ENCODE results near the gene RBPJ.
A peak's percentile ranks its signal among the peaks of the same experiment; 100 is the strongest.

The RBPJ gene

DNA sequence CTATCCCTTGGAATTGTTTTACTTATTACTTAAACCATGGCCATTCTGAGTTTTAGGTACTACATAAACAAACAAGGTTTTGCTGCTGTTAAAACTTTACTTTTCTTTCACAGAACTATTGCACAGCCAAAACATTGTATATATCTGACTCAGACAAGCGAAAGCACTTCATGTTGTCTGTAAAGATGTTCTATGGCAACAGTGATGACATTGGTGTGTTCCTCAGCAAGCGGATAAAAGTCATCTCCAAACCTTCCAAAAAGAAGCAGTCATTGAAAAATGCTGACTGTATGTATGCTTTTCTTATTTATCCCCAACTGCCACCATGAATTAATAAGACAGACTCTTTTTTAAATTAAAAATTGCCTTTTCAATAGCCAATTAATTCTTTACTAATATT lies 99.6 kb downstream of the RBPJ start:
- no peak for DNase-seq (ENCODE audit: low spot score)

DNA sequence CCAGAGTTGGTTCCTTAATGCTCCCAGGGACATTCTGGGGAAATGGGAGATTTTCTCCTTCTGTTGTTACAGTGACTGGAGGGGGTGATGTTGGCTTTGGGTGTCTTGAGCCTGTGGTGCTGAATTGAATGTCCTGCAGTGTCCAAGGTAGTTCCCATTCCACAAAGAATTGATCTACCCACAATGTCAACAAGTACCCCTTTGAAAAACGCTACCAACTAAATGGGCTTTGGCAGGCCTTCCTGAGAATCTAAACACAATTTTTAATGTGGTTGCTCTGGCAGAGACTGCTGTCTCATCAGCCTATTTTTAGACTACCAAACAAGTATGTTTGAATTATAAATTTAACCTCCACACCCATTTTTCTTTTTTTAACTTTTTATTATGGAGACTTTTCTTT lies 100.1 kb downstream of the RBPJ start:
- DNase-seq (ENCODE audit: low spot score): no peak

DNA sequence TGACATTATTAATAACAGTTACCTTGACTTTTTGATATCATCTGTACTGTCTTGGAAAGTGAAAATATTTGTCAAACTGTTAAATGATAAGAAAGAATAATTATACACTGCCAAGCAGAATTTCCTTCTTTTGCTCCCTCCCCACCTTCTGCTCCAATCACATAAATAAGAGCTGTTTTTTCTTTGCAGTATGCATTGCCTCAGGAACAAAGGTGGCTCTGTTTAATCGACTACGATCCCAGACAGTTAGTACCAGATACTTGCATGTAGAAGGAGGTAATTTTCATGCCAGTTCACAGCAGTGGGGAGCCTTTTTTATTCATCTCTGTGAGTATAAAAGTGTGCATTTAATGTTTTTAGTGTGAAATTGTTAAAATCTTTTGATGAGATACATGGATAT lies 103.3 kb downstream of the RBPJ start:
- DNase-seq (ENCODE audit: low spot score): no peak

DNA sequence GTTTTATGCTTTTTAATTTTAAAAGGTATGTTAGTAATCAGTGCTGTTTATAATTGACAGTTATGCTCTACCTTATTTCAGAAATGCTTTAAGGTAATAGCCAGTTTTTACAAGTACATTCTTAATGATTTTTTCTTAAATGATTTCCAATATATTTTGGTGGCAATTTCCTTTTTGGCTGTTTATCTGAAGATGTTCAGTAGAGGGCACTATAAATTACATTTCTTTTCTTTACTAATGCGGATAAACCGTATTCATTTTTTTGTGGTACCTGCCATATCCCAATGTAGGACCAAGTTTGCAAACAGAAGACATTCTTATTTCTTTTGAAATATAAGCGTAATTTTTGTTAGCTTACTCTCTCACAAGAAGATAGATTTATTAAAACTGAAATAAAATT lies 104.0 kb downstream of the RBPJ start:
- no peak for DNase-seq (ENCODE audit: low spot score)

DNA sequence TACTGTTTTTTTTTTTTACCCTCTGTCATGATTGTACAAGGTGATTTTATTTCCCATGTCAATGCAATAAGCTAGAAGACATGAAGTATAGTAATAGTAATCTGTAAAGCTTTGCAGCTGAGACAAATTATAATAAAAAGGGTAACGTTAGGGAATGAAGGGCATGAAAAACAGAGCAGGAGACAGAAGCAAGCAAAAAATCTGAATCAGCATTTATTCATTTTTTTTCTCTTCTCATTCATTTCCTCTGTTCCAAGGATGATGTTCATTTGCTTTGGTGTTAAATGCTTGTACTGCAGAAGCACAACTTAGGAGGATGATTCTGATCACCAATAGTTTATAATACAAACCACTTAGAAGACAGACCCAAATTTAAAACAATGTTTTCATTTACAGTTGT lies 105.1 kb downstream of the RBPJ start:
- no peak for DNase-seq (ENCODE audit: low spot score)

DNA sequence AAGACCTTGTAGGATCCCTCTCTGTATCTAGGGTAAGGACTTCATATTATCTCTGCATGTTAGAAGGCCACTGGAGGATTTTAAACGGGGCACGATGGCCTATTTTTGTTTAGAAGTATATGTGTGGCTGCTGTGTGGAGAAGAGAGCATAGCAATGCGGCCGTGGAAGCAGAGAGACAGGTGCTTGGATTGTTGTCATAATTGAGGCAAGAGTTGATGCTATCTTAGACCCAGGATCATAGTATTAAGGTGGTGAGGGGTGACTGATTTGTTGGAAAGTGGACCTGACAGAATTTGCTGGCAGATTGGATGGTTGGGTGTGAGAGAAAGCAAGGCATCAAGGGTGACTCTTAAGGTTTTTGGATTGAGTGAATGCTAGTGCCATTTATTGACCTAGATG lies 106.1 kb downstream of the RBPJ start:
- no peak for DNase-seq (ENCODE audit: low spot score)

DNA sequence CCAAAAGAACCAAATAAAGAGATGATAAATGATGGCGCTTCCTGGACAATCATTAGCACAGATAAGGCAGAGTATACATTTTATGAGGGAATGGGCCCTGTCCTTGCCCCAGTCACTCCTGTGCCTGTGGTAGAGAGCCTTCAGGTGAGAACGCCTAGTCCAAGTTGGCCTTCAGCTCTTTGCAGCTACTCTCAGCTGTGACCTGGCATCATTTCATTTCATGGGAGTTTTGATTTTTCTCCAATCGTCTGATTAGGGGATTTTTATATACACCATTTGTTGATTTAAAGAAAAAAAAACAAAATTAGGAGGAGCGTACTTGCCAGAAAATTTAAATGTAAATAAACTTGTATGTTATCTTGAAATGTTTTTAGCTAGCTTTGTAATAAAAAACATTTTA lies 109.1 kb downstream of the RBPJ start:
- DNase-seq (ENCODE audit: low spot score): no peak

DNA sequence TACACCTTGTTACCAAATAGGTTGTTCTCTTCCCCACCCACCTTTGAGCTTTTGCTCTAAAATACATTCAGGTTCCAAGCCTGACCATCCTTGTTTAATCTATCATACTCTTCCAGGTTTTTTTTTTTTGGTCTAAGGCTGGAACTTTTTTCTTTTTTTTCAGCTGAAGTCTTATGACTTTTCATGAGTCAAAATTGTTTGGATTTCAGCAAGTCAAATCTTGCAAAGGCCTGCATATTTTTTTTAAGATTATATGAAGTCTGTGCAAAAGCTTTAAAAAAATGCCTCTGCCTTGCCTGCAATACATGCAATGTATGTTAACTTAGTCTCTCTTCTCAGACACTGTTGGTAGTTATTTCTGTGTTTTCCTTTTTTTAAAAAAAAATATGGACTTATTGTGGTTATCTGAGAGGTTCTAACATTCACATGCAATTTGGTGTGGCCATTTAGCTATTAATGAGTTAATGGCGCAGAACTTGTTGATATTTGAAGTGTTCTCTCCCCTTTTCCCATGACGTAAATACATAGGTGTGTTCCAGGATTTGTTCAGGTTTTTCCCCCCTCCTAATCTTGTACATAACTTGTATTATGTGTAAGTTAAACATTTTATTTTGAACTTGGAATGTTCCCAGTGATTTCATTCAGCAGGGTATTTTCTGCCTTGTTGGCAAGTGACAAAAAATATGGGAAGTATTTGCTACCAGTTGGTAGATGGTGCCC lies 110.8 kb downstream of the RBPJ start:
- DNase-seq (ENCODE audit: low spot score): no peak

DNA sequence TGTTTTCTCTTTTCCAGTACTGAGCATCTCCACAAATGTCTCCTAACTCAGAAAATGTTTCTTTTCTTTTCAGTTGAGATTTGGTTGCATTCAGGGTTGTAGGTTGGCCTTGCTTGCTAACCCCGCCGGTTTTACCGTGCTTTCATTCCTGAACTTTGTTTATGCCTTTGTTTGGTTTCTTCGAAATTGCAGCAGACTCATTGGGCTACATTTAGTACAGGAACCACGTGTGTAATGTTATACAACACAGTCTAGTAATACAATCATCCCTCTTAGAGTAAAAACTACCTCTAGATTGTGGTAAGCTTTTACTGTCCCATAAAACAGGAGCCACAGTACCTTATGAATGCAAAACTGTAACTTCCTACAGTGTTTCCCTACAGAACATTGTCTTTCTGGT lies 111.6 kb downstream of the RBPJ start:
- DNase-seq (ENCODE audit: low spot score): no peak

DNA sequence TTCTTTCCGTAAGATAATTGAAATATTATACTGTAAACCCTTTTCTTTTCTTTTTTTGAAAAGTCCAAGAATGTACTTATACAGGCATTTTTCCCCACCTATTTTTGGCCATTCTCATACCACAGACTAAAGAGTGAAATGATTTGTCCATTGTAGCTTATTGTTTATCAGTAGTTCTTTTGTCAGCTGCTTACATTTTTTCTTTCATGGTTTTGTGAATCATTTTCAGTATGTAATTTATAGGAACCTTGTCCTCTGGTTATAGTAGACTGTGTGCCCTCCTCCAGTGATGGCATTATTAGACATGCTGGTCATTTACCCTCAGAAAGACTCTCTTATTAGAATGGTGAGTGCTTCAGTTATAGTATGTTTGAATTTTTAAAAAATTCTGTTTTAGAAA lies 112.7 kb downstream of the RBPJ start:
- DNase-seq (ENCODE audit: low spot score): no peak

DNA sequence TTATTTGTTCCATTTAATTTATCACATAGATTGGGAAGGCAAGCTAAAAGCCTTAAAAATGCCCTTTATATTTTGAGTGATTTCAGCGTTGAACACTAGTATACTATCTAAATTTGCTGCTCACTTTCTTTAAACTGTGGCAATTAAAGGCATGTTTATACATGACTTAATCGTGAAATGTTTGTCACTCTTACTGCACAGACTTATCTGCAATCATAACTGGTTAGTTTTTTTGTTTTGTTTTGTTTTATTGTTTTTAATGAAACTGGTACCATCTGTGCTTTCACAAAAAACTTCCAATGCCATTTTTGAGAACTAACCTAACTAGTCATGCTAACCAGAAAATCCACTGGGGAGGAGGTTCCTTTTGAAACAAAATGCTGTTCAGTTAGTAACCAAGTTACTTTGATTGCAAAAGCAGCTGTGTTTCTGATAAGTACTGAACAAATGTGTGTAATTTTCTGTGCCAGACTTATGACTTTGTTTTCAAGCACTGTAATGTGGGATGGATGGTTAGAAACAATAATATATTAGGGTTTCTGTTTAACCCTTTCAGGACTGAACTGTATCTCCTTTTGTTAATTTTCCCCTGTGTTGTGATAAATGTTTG lies 113.3 kb downstream of the RBPJ start:
- DNase-seq (ENCODE audit: low spot score): no peak

DNA sequence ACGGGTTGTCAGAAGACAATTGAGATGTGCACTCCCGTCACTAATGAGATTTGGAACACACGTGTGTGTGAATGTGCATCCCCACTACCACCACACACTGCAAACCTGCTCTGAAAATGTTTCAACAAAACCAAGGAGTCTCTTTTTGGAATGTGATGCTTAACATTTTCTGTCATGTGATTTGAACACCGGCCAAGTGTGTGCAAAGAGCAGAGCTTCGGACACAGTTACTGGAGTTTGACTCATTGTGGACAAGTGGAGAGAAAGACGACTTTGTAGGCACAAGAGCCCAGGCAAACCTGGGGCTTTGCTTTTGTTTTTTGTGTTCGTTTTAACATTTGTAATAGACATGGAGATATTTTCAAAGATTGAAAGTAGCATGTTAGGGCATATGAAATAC lies 120.3 kb downstream of the RBPJ start:
- DNase-seq (ENCODE audit: low spot score): no peak

DNA sequence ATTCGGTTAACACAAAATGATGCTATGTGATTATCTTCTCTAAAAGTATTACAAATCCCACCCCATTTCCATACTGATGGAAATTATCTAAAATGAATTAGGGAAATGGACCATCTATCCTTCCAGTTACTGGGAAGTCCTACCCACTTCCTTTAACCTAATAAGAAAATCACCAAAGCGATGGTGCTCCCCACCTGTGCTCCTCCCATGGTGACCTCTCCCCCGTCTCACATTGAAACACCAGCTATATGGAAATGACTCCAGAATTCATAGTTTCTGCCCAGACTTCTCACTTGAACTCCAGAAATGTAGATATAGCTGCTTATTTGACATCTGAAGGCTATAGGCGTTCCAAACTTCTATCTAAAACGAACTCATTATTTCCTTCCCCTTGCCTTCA lies 121.0 kb downstream of the RBPJ start:
- no peak for DNase-seq (ENCODE audit: low spot score)

DNA sequence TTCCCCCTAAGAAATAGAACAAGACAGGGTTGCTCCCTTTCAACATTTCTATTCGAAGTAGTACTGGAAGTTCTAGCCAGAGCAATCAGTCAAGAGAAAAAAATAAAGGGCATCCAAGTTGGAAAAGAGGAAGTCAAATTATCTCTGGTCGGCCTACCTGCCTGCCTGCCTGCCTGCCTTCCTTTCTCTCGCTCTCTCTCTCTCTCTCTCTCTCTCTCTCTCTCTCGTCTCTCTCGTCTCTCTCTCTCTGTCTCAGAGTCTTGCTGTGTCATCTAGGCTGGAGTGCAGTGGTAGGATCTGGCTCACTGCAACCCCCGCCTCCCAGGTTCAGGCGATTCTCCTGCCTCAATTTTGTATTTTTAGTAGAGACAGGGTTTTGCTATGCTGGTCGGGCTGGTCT lies 126.6 kb downstream of the RBPJ start:
- no peak for DNase-seq (ENCODE audit: low spot score)

DNA sequence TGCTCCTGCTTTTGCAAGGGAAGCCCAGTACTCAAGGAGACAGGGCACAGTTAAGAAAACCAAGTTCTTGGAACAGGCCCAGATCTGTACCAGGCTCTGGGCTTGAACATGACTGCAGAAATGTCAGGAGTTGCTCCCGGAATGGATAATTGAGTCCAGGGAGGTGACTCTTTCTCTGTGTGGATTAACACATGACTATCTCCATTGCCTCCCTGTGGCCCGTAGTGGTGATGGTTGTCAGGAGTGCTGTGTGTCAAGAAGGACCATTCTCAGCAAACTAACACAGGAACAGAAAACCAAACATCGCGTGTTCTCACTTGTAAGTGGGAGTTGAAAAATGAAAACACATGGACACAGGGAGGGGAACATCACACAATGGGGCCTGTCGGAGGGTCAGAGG lies 129.6 kb downstream of the RBPJ start:
- no peak for DNase-seq (ENCODE audit: low spot score)

DNA sequence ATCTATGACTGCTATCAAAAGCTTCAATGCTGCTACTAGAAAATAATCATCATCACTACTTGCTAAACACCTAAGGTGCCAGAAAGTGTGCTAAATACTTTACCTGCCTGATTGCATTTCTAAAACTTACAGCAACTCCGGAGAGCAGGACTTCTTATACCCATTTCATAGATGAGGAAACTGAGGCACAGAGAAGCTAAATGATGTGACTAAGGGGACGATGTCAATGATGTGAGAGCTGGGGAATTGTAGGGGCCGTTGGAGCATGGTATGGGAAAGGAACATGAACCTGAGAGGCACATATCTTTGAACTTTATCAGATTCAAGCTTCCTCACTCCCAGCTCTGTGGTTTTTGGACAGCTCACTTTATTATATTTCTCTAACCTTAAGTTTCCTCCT lies 130.8 kb downstream of the RBPJ start:
- no peak for DNase-seq (ENCODE audit: low spot score)

DNA sequence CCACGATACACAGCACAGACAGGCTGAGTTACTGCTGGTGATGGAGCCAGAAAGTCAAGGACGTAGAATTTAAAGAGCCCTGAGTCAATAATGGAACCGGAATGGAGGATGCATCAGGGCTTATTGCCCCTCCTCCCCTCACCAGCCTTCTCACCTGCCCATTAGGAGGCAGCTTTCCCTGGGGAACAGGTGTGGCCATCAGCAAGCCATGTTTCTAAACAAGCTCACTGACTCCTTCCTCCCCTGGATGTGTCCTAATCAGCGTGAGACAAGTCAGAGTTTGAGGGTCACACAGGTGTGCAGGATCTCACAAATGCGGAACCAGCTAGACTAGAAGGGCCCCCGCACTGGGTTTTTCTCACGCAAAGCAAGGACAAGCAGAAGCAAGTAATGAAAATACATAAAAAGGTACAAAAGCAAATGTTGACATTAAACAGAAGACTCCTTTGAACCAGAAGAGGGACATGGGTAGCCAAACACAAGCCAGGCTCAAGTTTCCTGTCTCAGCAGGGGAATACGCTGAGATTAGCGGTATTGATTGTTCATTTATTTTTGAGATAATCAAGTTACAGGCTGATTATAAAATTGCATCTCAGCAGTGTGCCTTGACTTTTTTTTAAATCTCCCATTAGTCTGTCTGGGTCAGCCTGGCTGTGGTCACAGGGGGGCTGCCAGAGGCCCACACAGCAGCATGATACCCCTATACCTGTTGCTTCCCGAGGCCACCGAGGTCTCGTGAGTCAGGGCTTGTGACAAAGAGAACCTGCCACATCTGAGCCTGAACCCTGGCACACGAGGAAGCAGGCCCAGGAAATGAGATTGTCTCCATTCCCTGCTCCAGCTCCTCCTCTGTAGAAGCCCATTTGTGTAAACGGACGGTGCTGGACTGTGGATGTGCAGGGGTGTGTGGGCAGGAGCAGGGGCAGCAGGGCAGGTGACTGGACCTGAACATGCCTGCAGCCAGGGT lies 132.0 kb downstream of the RBPJ start:
- no peak for DNase-seq (ENCODE audit: low spot score)

DNA sequence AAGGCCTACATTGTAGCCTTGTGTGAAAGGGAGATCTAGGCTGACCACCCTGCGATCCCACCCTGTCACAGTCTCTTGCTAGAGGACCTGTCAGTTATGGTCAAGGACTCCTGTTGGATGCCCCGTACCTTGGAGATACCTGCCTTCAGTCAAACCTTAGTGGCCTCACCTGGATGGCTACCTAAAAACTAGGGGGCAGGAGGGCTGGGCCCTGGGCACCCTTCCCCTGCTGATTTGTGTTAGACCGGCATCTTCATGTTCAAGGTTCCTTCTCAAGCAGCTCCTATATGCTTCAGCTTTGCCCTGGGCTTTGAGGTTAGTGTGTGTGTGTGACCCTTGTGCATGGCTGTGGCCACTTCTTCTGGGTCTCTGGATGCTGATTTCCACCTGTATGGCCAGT lies 134.1 kb downstream of the RBPJ start:
- no peak for DNase-seq (ENCODE audit: low spot score)

DNA sequence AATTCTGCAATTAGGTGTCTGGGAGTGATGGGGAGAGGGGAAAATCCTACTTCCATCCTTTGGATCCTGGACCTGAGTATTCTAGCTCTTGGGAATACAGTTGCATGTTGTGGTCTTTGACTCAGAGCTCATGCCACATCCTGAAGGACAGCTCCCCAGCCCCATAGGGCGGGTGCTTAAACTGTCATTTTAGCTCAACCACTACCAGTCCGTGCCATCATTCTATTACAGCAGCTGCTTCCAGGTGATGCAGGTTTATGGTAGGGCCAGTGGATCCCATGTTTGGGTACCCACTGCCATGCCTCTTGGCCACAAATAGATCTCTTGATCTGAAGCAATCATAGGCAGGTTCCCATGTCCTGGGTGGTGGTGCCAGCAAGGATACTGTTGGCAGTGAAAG lies 134.8 kb downstream of the RBPJ start:
- no peak for DNase-seq (ENCODE audit: low spot score)

DNA sequence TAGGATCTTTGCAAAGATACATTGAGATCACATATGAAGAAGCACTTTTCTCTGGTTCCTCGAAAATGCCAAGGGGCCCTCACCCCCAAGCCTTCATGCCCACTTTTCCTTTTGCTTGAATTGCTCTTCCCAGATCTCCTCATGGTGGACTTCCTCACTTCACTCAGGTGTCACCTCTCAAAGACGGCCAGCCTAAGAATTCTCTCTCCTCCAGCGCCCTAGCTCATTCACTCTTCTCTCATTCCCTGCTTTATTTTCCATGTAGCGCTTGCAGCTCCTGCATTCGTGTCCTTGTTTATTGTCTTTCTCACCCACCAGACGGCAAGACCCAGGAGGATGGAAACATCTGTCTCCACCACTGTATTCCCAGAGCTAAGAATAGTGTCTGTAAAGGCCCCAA lies 136.6 kb downstream of the RBPJ start:
- no peak for DNase-seq (ENCODE audit: low spot score)

DNA sequence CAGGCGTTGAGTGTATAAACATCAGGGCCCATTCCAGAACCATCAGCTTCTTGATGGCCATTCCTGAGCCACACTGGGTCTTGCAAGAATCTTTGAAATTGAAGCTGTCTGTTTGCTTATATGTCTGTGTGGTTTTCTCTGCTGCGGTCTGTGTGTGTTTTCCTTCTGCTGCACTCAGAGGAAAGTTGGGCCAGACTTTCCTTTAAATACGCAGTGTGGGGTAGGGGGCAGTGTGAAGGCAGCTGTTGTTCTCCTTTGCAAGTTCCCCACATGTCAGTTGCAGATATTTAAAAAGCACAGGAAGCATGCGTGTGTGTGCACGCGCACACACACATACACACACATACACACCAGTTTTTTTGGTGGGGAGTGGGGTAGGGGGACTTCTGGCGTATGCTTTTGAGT lies 137.3 kb downstream of the RBPJ start:
- peak; percentile 16 for DNase-seq (ENCODE audit: low spot score)

DNA sequence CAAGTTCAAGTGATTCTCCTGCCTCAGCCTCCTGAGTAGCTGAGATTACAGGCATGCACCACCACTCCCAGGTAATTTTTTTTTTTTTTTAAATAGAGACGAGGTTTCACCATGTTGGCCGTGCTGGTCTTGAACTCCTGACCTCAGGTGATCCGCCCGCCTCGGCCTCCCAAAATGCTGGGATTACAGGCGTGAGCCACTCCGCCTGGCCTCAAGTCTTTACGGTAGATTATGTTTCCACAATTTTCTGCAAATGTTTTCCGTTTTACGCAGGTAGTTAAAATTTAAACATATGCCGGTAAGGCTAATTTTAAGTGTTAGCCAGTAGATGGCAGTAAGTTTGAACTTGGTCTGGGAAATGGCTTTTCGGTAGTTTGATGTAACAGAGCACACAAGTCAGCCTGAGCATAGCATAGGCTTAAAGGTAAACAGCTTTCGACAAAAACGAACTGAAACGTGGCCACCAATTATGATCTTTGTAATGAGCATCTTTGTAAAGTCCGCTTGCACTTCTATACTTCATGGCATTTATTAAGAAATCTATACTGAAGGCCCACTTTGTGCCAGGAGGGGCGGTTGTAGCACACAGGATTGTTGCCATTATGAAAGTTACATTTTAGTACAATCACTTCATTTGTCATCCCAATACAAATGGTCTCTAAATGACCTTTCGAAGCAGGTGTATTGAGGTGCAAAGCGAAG lies 138.4 kb downstream of the RBPJ start:
- DNase-seq (ENCODE audit: low spot score): peak; percentile 70
